Epidermal melanocyte (primary cell): Measurements from ENCODE around the gene ALPK3.

Experiments
- DNase-seq: peaks from one replicate; pipeline ENCODE4 v3.0.0; 2011; ENCODE audit warnings: low spot score; ENCODE audit not compliant: insufficient read length

ALPK3 gene

GRCh38 chr15:84798436-84798946, 18.7 kb upstream of the ALPK3 start:
- DNase-seq: no peak

- DNase-seq: no peak
These were observed 17.5 kb upstream of the ALPK3 start for GRCh38 chr15:84799511-84800187.

GRCh38 chr15:84800365-84800806, 16.8 kb upstream of the ALPK3 start:
- DNase-seq: no peak

- no peak for DNase-seq
These were observed 12.9 kb upstream of the ALPK3 start for GRCh38 chr15:84804005-84804900.

GRCh38 chr15:84805221-84805620, 11.9 kb upstream of the ALPK3 start:
- no peak for DNase-seq

- DNase-seq: no peak
These were observed 9.9 kb upstream of the ALPK3 start for GRCh38 chr15:84807228-84807627.

- DNase-seq: no peak
These were observed 6.9 kb upstream of the ALPK3 start for GRCh38 chr15:84810073-84810840.

GRCh38 chr15:84811151-84811550, 6.0 kb upstream of the ALPK3 start:
- no peak for DNase-seq

- DNase-seq: no peak
These were observed 5.3 kb upstream of the ALPK3 start for GRCh38 chr15:84811828-84812227.

GRCh38 chr15:84812842-84813241, 4.3 kb upstream of the ALPK3 start:
- no peak for DNase-seq

- DNase-seq: no peak
These were observed 3.7 kb upstream of the ALPK3 start for GRCh38 chr15:84813435-84813834.

GRCh38 chr15:84813931-84814330, 3.2 kb upstream of the ALPK3 start:
- no peak for DNase-seq

- DNase-seq: no peak
These were observed 2.2 kb upstream of the ALPK3 start for GRCh38 chr15:84814916-84815315.

- no peak for DNase-seq
These were observed 418 bp downstream of the ALPK3 start for GRCh38 chr15:84817466-84818081.

GRCh38 chr15:84818261-84819131, 1.3 kb downstream of the ALPK3 start:
- no peak for DNase-seq

- no peak for DNase-seq
These were observed 2.2 kb downstream of the ALPK3 start for GRCh38 chr15:84819291-84819768.

- DNase-seq: no peak
These were observed 2.6 kb downstream of the ALPK3 start for GRCh38 chr15:84819791-84820190.

GRCh38 chr15:84821501-84822021, 4.4 kb downstream of the ALPK3 start:
- DNase-seq: no peak

GRCh38 chr15:84822653-84823281, 5.6 kb downstream of the ALPK3 start:
- no peak for DNase-seq
